NCI-H510A (cell line): ENCODE data around the gene HIVEP1.
"Not testable (repeated sequence)": the region's sequence is repeated elsewhere in the genome, so short reads cannot be mapped to it uniquely, and the experiment has no call there.

Experiments used
- DNase-seq: peaks from one replicate; lab custom pipeline; 2025; lab: John Stamatoyannopoulos, UW

Gene HIVEP1

GRCh38 chr6:12119085-12119588, 107.0 kb downstream of the HIVEP1 start:
- no peak for DNase-seq

- DNase-seq, result no peak
Measured at GRCh38 chr6:12125396-12125795, 113.3 kb downstream of the HIVEP1 start.

- DNase-seq, result no peak
Measured at GRCh38 chr6:12126051-12126450, 113.9 kb downstream of the HIVEP1 start.

- no peak for DNase-seq
Measured at GRCh38 chr6:12129523-12129922, 117.4 kb downstream of the HIVEP1 start.

GRCh38 chr6:12132351-12133222, 120.5 kb downstream of the HIVEP1 start:
- DNase-seq, result no peak

- DNase-seq, result no peak
Measured at GRCh38 chr6:12134581-12134980, 122.5 kb downstream of the HIVEP1 start.

- DNase-seq, result no peak
Measured at GRCh38 chr6:12134991-12135390, 122.9 kb downstream of the HIVEP1 start.

GRCh38 chr6:12136905-12137304, 124.8 kb downstream of the HIVEP1 start:
- no peak for DNase-seq

- DNase-seq, result no peak
Measured at GRCh38 chr6:12137480-12137879, 125.4 kb downstream of the HIVEP1 start.

GRCh38 chr6:12138381-12138780, 126.3 kb downstream of the HIVEP1 start:
- no peak for DNase-seq

- no peak for DNase-seq
Measured at GRCh38 chr6:12138936-12139335, 126.8 kb downstream of the HIVEP1 start.

- DNase-seq, result no peak
Measured at GRCh38 chr6:12147557-12148316, 135.6 kb downstream of the HIVEP1 start.

- DNase-seq, result no peak
Measured at GRCh38 chr6:12148317-12148801, 136.2 kb downstream of the HIVEP1 start.

GRCh38 chr6:12148841-12149240, 136.7 kb downstream of the HIVEP1 start:
- DNase-seq, result no peak

GRCh38 chr6:12149944-12150510, 137.9 kb downstream of the HIVEP1 start:
- no peak for DNase-seq

GRCh38 chr6:12150812-12151432, 138.8 kb downstream of the HIVEP1 start:
- DNase-seq, result no peak

- DNase-seq, result no peak
Measured at GRCh38 chr6:12151433-12151820, 139.3 kb downstream of the HIVEP1 start.

- DNase-seq, result no peak
Measured at GRCh38 chr6:12152023-12152970, 140.2 kb downstream of the HIVEP1 start.

GRCh38 chr6:12155769-12156168, 143.7 kb downstream of the HIVEP1 start:
- DNase-seq, result not testable (repeated sequence)

- no peak for DNase-seq
Measured at GRCh38 chr6:12158686-12159415, 146.7 kb downstream of the HIVEP1 start.
